Kidney (tissue), 14 donors: ENCODE data around the gene TTC8. TPM values are rescaled to one million over a fixed set of nuclear protein-coding genes. Genes with fewer than 3 reads are reported as not detected.

ENCODE experiments used
- DNase-seq, 5 donors: peaks; one replicate each; pipeline ENCODE4 v3.0.0-alpha.2; 2013 to 2020
- FAIRE-seq: peaks from 2 replicates; lab custom pipeline; 2012; peaks lifted over from hg19 to GRCh38; lab: Jason Lieb, UNC
- H3K27ac ChIP-seq, 2 donors: one replicate each; pipeline ENCODE4 v1.7.0; 2013; ENCODE audit warnings: low read depth in 2 of 2, low read length in 2 of 2, inconsistent platforms in 1 of 2
- H3K27me3 ChIP-seq: one replicate; pipeline ENCODE4 v1.7.1; 2013; ENCODE audit warnings: low read length, inconsistent platforms; ENCODE audit not compliant: control insufficient read depth, insufficient read depth
- H3K36me3 ChIP-seq, 3 donors: one replicate each; pipeline versions ENCODE4 v1.7.0 to v1.7.1; 2013; ENCODE audit warnings: low read length in 3 of 3, control low read depth in 1 of 3, inconsistent platforms in 1 of 3; ENCODE audit not compliant: insufficient read depth in 3 of 3, control insufficient read depth in 2 of 3
- H3K4me1 ChIP-seq, 3 donors: one replicate each; pipeline versions ENCODE4 v1.7.0 to v1.7.1; 2013; ENCODE audit warnings: low read length in 3 of 3, inconsistent platforms in 1 of 3, low read depth in 1 of 3; ENCODE audit not compliant: control insufficient read depth in 2 of 3, insufficient read depth in 2 of 3
- H3K4me3 ChIP-seq, 3 donors: one replicate each; pipeline versions ENCODE4 v1.7.0 to v1.8.1; 2013; ENCODE audit warnings: low read length in 3 of 3, control low read depth in 1 of 3, inconsistent platforms in 1 of 3
- H3K9ac ChIP-seq, 3 donors: one replicate each; pipeline versions ENCODE4 v1.7.0 to v1.7.1; 2013; ENCODE audit warnings: low read length in 3 of 3, control low read depth in 1 of 3, inconsistent platforms in 1 of 3
- H3K9me3 ChIP-seq, 3 donors: one replicate each; pipeline versions ENCODE4 v1.7.0 to v1.7.1; 2013; ENCODE audit warnings: low read length in 3 of 3, control low read depth in 1 of 3, inconsistent platforms in 1 of 3; ENCODE audit not compliant: control insufficient read depth in 2 of 3, insufficient read depth in 1 of 3
- intact Hi-C: fragments of 100-400 bp; cut with DNase I; formaldehyde crosslinking; loops from one replicate; pipeline ENCODE4 v1.11.1; 2022
- polyA plus RNA-seq: library from polyadenylated mRNA; stranded (reverse); fragments of 350-450 nt; fragmentation: Illumina TruSeq; extraction: RNeasy Lipid Tissue Mini Kit (QIAGEN cat#74804); gene quantifications from one replicate; pipeline ENCODE4 v1.2.3, GENCODE V29; 2014; ENCODE audit warnings: low read depth, low replicate concordance; ENCODE audit not compliant: insufficient read depth
- total RNA-seq: library from RNA; stranded (reverse); fragmentation: NEBNext Ultra II Directional; extraction: Animal tissue kit (Norgen Biotek cat#: 25700); gene quantifications from one replicate; pipeline ENCODE4 v1.2.1, GENCODE V29; 2021
- TF ChIP-seq, protein P1 (sequence below): IDR thresholded peaks from 3 replicates; pipeline ENCODE4 v1.5.1; 2012; ENCODE audit warnings: mild to moderate bottlenecking, moderate library complexity, borderline replicate concordance; ENCODE audit not compliant: insufficient read depth; ENCODE audit errors: extremely low read depth
- donor health status: control.
- donor health status: control.
- donor health status: control.
- donor health status: control.
- donor health status: control.
- donor health status: DM: yes; HTN: yes; CAD: no.
- donor health status: Normal renal cell carcinoma (clear cell type).

TTC8 gene
- total and polyA plus RNA-seq, 2 donors from 2014 or later = 14.0 to 17.2 TPM

DNA sequence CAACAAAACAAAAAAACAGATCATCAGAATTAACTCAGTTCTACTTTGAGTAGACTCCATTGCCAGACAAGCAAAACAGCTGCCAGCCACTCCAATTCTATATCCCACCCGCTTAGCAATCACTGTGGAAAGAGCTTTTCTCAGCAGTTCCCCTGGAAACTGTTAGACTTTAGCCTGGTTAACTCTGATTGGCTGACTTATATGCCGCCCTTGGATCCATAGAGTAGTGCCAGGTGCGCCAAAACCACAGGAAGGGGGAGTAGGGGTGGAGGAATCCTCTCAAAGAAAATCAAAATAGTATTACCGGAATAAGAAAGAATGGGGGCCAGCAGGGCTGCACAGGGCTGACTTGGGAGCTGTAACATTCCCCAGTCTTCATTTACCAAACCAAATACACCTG lies 26.3 kb upstream of the TTC8 start:
- no peak overlapping the region for H3K4me3 ChIP-seq
- TF ChIP-seq, protein P1, sequence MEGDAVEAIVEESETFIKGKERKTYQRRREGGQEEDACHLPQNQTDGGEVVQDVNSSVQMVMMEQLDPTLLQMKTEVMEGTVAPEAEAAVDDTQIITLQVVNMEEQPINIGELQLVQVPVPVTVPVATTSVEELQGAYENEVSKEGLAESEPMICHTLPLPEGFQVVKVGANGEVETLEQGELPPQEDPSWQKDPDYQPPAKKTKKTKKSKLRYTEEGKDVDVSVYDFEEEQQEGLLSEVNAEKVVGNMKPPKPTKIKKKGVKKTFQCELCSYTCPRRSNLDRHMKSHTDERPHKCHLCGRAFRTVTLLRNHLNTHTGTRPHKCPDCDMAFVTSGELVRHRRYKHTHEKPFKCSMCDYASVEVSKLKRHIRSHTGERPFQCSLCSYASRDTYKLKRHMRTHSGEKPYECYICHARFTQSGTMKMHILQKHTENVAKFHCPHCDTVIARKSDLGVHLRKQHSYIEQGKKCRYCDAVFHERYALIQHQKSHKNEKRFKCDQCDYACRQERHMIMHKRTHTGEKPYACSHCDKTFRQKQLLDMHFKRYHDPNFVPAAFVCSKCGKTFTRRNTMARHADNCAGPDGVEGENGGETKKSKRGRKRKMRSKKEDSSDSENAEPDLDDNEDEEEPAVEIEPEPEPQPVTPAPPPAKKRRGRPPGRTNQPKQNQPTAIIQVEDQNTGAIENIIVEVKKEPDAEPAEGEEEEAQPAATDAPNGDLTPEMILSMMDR = no peak
- DNase-seq = no peak
- no peaks in the 10 kb centered on the region for H3K36me3 ChIP-seq
- intact Hi-C loops = no loop called here
- H3K9ac ChIP-seq = no peak overlapping the region
- H3K27me3 ChIP-seq = no peaks in the 10 kb centered on the region
- H3K9me3 ChIP-seq = no peaks in the 10 kb centered on the region
- H3K27ac ChIP-seq = no peak overlapping the region
- FAIRE-seq = no peak
- peaks cover 0 to 3% (median 0%) of the 10 kb centered on the region in 3 donors for H3K4me1 ChIP-seq

DNA sequence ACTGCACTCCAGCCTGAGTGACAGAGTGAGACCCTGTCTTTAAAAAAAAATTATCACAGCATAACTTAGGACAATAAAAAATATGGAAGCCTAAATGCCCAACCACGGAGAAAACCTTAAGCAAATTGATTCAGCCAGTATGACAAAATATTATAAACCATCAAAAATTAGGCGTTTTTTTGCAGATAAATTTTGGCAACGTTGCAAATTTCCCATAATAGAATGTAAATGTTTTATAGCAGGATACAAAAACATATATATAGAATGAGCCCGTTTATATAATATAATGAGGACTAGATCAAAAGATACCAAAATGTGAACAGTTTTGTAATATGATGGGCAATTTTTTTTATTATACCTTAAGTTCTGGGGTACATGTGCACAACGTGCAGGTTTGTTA lies 24.9 kb upstream of the TTC8 start:
- no peak for DNase-seq
- TF ChIP-seq, protein P1 = no peak
- Histone ChIP-seq H3K36me3 (no peaks in the 10 kb centered on the region), H3K9ac (no peak overlapping the region), H3K4me3 (no peak overlapping the region), H3K9me3 (no peaks in the 10 kb centered on the region), H3K27ac (no peak overlapping the region), H3K27me3 (no peaks in the 10 kb centered on the region), H3K4me1 (no peaks in the 10 kb centered on the region)
- intact Hi-C loops = no loop called here
- no peak for FAIRE-seq

DNA sequence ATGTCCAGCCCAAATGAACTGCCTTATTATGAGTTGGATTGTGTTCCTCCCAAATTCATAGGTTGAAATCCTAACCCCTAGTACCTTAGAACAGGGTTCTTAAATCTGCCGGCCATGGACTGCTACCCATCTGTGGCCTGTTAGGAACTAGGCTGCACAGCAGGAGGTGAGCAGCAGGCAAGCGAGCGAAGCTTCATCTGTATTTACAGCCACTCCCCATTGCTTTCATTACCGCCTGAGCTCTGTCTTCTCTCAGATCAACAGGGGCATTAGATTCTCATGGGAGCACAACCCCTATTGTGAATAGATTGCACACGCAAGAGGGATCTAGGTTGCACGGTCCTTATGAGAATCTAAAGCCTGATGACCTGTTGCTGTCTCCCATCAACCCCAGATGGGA lies 21.9 kb upstream of the TTC8 start:
- H3K27ac ChIP-seq = no peak overlapping the region
- no peak for FAIRE-seq
- no peak overlapping the region for H3K9ac ChIP-seq
- H3K36me3 ChIP-seq = no peaks in the 10 kb centered on the region
- H3K4me3 ChIP-seq = no peak overlapping the region
- H3K9me3 ChIP-seq = no peaks in the 10 kb centered on the region
- no peaks in the 10 kb centered on the region for H3K27me3 ChIP-seq
- intact Hi-C loops = no loop called here
- DNase-seq = no peak
- H3K4me1 ChIP-seq = no peaks in the 10 kb centered on the region
- TF ChIP-seq, protein P1 = no peak

DNA sequence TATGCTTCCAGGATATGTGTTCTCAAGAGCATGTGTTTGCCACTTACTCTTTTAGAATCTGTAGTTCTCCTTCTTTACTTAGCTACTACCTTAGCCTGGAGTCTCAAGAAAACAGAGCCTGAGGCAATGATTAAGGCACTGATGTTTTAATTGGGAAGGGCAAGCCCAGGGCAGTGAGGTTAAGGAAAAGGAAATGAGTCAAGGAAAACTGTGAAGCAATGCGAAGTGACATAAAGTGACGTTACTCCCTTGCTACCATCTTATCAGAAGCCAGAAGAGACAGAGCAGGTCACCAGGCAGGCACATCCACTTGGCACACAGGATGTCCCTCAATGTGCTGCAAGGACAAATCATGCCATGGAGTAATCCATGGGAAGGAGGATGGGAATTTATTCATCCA lies 20.4 kb upstream of the TTC8 start:
- no peak for FAIRE-seq
- H3K27ac ChIP-seq = no peak overlapping the region
- no peaks in the 10 kb centered on the region for H3K36me3 ChIP-seq
- no peaks in the 10 kb centered on the region for H3K9me3 ChIP-seq
- no peak for DNase-seq
- H3K4me1 ChIP-seq = no peaks in the 10 kb centered on the region
- no peaks in the 10 kb centered on the region for H3K27me3 ChIP-seq
- TF ChIP-seq, protein P1 = no peak
- intact Hi-C loops = no loop called here
- H3K4me3 ChIP-seq = no peak overlapping the region
- H3K9ac ChIP-seq = no peak overlapping the region
